Measurements from ENCODE around the gene UPF1.
A peak's percentile ranks its signal among the peaks of the same experiment; 100 is the strongest.

The UPF1 gene

DNA sequence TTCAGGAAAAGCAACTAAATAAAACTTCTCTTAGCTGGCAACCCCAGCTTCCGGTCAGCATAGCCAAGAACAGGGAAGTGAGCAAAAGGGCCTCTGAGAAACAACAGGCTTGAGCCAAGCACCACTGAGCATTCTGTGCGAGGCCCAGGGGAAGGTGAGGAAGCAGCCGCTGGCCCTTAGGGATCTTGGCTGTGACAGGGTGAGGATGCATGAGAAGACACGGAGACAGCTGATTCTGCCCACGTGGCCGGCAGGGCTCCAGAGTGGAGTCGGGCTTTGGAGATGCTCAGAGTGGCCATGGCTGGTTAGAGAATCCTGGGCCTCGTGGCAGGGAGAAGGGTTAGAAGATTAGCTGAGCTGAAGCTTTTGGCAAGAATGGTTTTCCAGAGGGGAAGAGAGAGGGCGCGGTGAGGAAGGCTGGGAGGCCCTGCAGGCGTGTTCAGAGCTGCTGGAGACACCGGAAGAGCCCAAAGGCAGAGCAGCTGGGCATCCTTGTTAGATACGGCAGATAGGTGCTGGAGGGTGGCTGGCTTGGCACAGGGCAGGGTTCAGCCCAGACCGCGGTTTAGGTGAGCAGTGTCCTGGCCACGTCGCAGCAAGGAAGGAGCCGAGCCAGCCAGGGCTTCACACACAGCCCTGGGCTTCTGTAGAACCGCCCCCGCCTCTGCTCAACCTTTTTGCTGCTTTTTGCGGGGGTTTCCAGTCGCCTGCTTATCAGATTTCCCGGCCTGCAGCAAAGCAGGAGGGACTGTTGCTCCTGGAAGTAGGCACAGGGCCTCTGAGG, 17.3 kb downstream of the UPF1 start:
- Histone ChIP-seq H3K4me1 (ENCODE audit: control insufficient read depth in 1 of 2, insufficient read depth in 2 of 2, low read length in 2 of 2) (peaks cover 24 to 45% of the 10 kb centered on the region in 2 donors), H3K4me3 (ENCODE audit: low read depth in 1 of 2, low read length in 2 of 2) (no peak overlapping the region), H3K9ac (ENCODE audit: low read depth in 1 of 2, low read length in 2 of 2) (no peak overlapping the region), H3K36me3 (ENCODE audit: control insufficient read depth in 1 of 2, insufficient read depth in 2 of 2, low read length in 2 of 2) (peaks cover 46 to 76% of the 10 kb centered on the region in 2 donors), H3K9me3 (ENCODE audit: control insufficient read depth in 1 of 2, low read length in 2 of 2) (no peaks in the 10 kb centered on the region), H3K27ac (ENCODE audit: low read depth, low read length) (peak overlapping the region; percentile 35), H3K27me3 (ENCODE audit: control insufficient read depth in 1 of 2, insufficient read depth in 2 of 2, low read length in 2 of 2) (no peaks in the 10 kb centered on the region)

DNA sequence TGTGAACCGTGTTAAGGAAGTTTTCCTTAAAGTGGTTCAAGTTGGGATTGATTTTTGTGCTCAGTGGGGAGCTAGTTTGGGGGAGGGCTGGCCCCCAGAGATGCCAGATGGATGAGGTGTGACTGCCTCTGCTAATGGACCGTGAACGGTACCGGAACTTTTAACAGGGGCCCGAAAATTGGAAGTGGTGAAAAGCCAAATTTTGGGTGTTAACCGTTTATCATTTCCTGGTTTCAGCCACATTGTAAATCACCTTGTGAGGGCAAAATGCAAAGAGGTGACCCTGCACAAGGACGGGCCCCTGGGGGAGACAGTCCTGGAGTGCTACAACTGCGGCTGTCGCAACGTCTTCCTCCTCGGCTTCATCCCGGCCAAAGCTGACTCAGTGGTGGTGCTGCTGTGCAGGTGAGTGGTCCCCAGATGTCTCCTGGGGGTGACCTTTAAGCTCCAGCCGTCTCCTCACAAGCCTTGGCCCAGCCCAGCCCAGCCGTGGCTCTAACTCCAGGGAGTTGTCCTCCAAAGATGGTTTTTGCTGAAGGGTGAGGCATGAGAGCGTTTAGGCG, 18.2 kb downstream of the UPF1 start:
- no peak overlapping the region for H3K4me3 ChIP-seq (ENCODE audit: low read depth in 1 of 2, low read length in 2 of 2)
- H3K4me1 ChIP-seq (ENCODE audit: control insufficient read depth in 1 of 2, insufficient read depth in 2 of 2, low read length in 2 of 2) = peaks cover 24 to 40% of the 10 kb centered on the region in 2 donors
- no peak overlapping the region for H3K27ac ChIP-seq (ENCODE audit: low read depth, low read length)
- no peak overlapping the region for H3K9ac ChIP-seq (ENCODE audit: low read depth in 1 of 2, low read length in 2 of 2)
- peaks cover 54 to 84% of the 10 kb centered on the region in 2 donors for H3K36me3 ChIP-seq (ENCODE audit: control insufficient read depth in 1 of 2, insufficient read depth in 2 of 2, low read length in 2 of 2)
- H3K9me3 ChIP-seq (ENCODE audit: control insufficient read depth in 1 of 2, low read length in 2 of 2) = no peaks in the 10 kb centered on the region
- H3K27me3 ChIP-seq (ENCODE audit: control insufficient read depth in 1 of 2, insufficient read depth in 2 of 2, low read length in 2 of 2) = no peaks in the 10 kb centered on the region

DNA sequence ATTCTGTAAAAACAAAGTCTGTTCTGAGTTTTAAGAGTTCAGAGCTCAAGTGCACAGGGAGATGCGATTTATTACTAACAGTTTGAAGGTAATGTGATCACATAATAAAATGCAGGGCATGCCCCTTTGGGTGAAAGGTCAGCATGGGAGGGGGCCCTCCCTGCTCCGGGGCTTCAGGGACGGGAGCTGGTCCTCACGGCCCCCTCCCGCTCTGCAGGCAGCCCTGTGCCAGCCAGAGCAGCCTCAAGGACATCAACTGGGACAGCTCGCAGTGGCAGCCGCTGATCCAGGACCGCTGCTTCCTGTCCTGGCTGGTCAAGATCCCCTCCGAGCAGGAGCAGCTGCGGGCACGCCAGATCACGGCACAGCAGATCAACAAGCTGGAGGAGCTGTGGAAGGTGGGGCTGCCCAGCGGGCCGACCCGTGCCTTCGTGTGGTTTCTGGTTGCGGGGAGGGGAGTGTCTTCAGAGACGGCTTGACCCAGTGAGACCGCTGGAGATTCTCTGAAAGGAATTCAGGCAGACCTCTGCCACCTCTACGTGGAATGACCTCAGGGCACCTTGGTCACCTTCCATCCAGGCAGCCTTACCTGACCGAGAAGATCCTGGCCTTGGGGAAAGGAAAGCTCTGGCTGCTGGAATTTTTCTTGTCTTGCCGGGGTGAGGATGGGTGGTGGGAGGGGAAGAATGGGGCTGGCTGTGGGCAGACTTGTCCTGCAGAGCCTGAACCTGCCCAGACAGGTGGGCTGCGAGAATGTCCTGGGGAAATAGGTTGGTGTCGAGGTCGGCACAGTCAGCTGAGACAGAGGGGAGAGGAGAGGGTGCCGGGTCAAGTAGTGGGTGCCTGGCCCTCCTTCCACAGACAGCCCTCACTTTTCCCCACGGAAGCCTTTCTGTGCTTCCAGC, 19.0 kb downstream of the UPF1 start:
- H3K9ac ChIP-seq (ENCODE audit: low read depth in 1 of 2, low read length in 2 of 2) = no peak overlapping the region
- no peak overlapping the region for H3K27ac ChIP-seq (ENCODE audit: low read depth, low read length)
- H3K36me3 ChIP-seq (ENCODE audit: control insufficient read depth in 1 of 2, insufficient read depth in 2 of 2, low read length in 2 of 2) = peaks cover 61 to 86% of the 10 kb centered on the region in 2 donors

DNA sequence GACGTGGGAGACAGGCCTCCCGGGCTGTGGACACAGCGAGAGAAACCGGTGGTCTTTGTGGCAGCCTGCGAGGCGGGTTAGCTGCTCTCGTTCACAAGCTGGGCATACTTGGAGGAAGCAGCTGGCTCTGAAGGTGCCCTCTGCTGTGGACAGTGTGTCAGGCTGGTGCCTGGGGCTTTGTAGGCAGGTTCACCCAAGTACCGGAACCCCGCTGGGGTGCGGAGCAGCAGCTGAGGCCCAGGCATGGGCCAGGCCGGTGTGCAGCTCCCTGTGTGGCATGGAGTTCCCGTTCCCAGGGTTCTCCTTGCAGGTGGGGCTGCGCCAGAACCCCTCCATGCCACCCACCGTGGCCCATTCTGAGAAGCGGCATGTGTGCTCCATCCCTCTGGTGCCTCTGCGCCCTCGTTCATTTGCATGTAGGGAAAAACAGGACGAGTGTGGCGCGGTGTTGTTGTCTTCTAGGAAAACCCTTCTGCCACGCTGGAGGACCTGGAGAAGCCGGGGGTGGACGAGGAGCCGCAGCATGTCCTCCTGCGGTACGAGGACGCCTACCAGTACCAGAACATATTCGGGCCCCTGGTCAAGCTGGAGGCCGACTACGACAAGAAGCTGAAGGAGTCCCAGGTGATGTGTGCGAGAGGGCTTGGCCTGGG, 20.0 kb downstream of the UPF1 start:
- no peak overlapping the region for H3K4me3 ChIP-seq (ENCODE audit: low read depth in 1 of 2, low read length in 2 of 2)
- H3K27ac ChIP-seq (ENCODE audit: low read depth, low read length) = no peak overlapping the region
- H3K9ac ChIP-seq (ENCODE audit: low read depth in 1 of 2, low read length in 2 of 2) = no peak overlapping the region
- H3K36me3 ChIP-seq (ENCODE audit: control insufficient read depth in 1 of 2, insufficient read depth in 2 of 2, low read length in 2 of 2) = peaks cover 71 to 90% of the 10 kb centered on the region in 2 donors
- peaks cover 24 to 36% of the 10 kb centered on the region in 2 donors for H3K4me1 ChIP-seq (ENCODE audit: control insufficient read depth in 1 of 2, insufficient read depth in 2 of 2, low read length in 2 of 2)
- no peaks in the 10 kb centered on the region for H3K27me3 ChIP-seq (ENCODE audit: control insufficient read depth in 1 of 2, insufficient read depth in 2 of 2, low read length in 2 of 2)
- no peaks in the 10 kb centered on the region for H3K9me3 ChIP-seq (ENCODE audit: control insufficient read depth in 1 of 2, low read length in 2 of 2)

More for the DNA sequence above, 19.0 kb downstream of the UPF1 start:
- no peak overlapping the region for H3K4me3 ChIP-seq (ENCODE audit: low read depth in 1 of 2, low read length in 2 of 2)
- H3K9me3 ChIP-seq (ENCODE audit: control insufficient read depth in 1 of 2, low read length in 2 of 2) = no peaks in the 10 kb centered on the region
- H3K27me3 ChIP-seq (ENCODE audit: control insufficient read depth in 1 of 2, insufficient read depth in 2 of 2, low read length in 2 of 2) = no peaks in the 10 kb centered on the region
- H3K4me1 ChIP-seq (ENCODE audit: control insufficient read depth in 1 of 2, insufficient read depth in 2 of 2, low read length in 2 of 2) = peaks cover 24 to 37% of the 10 kb centered on the region in 2 donors

DNA sequence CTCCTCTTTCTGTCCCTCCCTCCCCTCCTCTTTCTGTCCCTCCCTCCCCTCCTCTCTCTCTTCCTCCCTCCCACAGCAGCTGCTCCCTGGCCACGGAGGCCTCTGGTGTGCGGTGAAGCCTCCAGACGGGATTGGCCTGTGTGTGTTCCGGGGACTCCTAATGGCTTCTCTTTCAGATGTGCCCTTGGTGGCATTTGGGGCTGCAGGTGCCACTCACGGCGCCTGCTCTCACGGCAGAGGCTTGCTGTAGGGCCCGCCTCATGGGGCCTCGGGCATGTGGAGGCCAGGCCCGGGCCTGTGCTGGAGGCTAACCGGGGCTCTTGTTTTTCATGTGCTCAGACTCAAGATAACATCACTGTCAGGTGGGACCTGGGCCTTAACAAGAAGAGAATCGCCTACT, 20.9 kb downstream of the UPF1 start:
- Histone ChIP-seq H3K27ac (ENCODE audit: low read depth, low read length) (no peak overlapping the region), H3K9me3 (ENCODE audit: control insufficient read depth in 1 of 2, low read length in 2 of 2) (no peaks in the 10 kb centered on the region), H3K36me3 (ENCODE audit: control insufficient read depth in 1 of 2, insufficient read depth in 2 of 2, low read length in 2 of 2) (peaks cover 71 to 97% of the 10 kb centered on the region in 2 donors), H3K9ac (ENCODE audit: low read depth in 1 of 2, low read length in 2 of 2) (no peak overlapping the region), H3K27me3 (ENCODE audit: control insufficient read depth in 1 of 2, insufficient read depth in 2 of 2, low read length in 2 of 2) (no peaks in the 10 kb centered on the region), H3K4me3 (ENCODE audit: low read depth in 1 of 2, low read length in 2 of 2) (no peak overlapping the region), H3K4me1 (ENCODE audit: control insufficient read depth in 1 of 2, insufficient read depth in 2 of 2, low read length in 2 of 2) (peaks cover 16 to 28% of the 10 kb centered on the region in 2 donors)

DNA sequence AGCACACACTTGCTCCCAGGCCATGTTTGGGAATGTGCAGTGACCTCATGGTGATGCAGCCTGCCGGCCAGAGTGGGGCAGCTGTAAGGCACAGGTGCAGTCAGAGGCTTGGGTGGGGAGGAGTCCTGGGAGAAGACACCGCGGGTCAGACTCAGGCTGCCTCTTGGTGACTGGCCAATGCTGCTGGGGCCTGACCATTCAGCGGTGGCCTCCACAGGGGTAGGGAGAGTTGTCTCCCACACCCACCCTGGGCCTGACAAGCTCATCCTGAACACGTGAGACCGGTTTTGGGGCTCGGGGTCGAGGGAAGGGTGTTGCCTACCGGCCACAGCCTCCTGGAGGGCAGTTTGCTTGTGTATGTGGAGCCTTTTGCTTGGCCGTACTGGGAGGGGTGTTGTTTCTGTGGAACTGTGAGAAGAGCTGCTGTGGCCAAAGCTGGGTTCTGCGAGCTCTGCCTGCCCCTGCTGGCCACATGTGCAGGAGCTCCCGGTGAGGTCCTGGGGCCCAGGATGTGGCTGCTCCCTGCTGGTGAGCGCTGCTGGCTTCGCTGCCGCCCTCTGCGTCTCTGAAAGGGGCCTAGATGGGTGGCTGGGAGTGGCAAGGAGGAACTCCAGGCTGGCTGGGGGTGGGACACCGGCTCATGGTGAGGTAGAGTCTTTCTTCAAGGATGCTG, 22.1 kb downstream of the UPF1 start:
- Histone ChIP-seq H3K9me3 (ENCODE audit: control insufficient read depth in 1 of 2, low read length in 2 of 2) (no peaks in the 10 kb centered on the region), H3K27ac (ENCODE audit: low read depth, low read length) (no peak overlapping the region), H3K4me1 (ENCODE audit: control insufficient read depth in 1 of 2, insufficient read depth in 2 of 2, low read length in 2 of 2) (peaks cover 8 to 15% of the 10 kb centered on the region in 2 donors), H3K9ac (ENCODE audit: low read depth in 1 of 2, low read length in 2 of 2) (no peak overlapping the region), H3K4me3 (ENCODE audit: low read depth in 1 of 2, low read length in 2 of 2) (no peak overlapping the region), H3K27me3 (ENCODE audit: control insufficient read depth in 1 of 2, insufficient read depth in 2 of 2, low read length in 2 of 2) (no peaks in the 10 kb centered on the region), H3K36me3 (ENCODE audit: control insufficient read depth in 1 of 2, insufficient read depth in 2 of 2, low read length in 2 of 2) (peaks cover 74 to 97% of the 10 kb centered on the region in 2 donors)

DNA sequence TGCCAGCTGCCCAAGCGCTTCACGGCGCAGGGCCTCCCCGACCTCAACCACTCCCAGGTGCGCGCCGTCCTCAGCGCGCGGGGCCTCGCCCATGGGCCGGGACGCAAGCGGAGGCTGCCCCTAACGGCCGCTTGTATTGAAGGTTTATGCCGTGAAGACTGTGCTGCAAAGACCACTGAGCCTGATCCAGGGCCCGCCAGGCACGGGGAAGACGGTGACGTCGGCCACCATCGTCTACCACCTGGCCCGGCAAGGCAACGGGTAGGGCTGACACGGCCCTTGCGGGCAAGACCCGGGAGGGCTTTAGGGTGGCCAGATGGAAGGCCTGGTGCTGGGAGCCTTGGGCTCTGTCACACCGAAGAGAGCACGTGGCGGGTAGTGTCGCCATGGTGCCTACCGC, 23.2 kb downstream of the UPF1 start:
- H3K27ac ChIP-seq (ENCODE audit: low read depth, low read length) = no peak overlapping the region
- H3K36me3 ChIP-seq (ENCODE audit: control insufficient read depth in 1 of 2, insufficient read depth in 2 of 2, low read length in 2 of 2) = peaks cover 77 to 99% of the 10 kb centered on the region in 2 donors
- peaks cover 0 to 5% of the 10 kb centered on the region in 2 donors for H3K4me1 ChIP-seq (ENCODE audit: control insufficient read depth in 1 of 2, insufficient read depth in 2 of 2, low read length in 2 of 2)
- no peaks in the 10 kb centered on the region for H3K27me3 ChIP-seq (ENCODE audit: control insufficient read depth in 1 of 2, insufficient read depth in 2 of 2, low read length in 2 of 2)
- no peak overlapping the region for H3K9ac ChIP-seq (ENCODE audit: low read depth in 1 of 2, low read length in 2 of 2)
- no peak overlapping the region for H3K4me3 ChIP-seq (ENCODE audit: low read depth in 1 of 2, low read length in 2 of 2)
- H3K9me3 ChIP-seq (ENCODE audit: control insufficient read depth in 1 of 2, low read length in 2 of 2) = no peaks in the 10 kb centered on the region

DNA sequence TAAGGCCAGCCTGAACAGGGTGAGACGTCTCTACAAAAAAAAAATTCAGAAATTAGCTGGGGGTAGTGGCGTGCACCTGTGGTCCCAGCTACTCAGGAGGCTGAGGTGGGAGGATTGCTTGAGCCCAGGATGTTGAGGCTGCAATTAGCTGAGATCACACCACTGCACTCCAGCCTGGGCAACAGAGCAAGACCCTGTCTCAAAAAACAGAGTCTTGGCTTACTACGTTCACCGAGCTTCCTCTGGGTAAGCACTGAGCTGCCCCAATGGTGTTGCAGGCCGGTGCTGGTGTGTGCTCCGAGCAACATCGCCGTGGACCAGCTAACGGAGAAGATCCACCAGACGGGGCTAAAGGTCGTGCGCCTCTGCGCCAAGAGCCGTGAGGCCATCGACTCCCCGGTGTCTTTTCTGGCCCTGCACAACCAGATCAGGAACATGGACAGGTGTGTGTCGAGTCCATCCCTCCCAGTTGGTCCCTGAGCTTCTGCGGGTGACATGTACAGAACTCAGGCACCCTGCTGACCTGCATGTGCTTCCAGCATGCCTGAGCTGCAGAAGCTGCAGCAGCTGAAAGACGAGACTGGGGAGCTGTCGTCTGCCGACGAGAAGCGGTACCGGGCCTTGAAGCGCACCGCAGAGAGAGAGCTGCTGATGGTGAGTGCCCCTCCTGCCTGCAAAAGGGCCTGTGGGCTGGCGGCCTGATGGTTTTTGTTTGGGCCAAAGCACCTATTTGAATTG, 24.1 kb downstream of the UPF1 start:
- Histone ChIP-seq H3K36me3 (ENCODE audit: control insufficient read depth in 1 of 2, insufficient read depth in 2 of 2, low read length in 2 of 2) (peaks cover 80 to 99% of the 10 kb centered on the region in 2 donors), H3K9ac (ENCODE audit: low read depth in 1 of 2, low read length in 2 of 2) (no peak overlapping the region), H3K9me3 (ENCODE audit: control insufficient read depth in 1 of 2, low read length in 2 of 2) (no peaks in the 10 kb centered on the region), H3K4me1 (ENCODE audit: control insufficient read depth in 1 of 2, insufficient read depth in 2 of 2, low read length in 2 of 2) (no peaks in the 10 kb centered on the region), H3K4me3 (ENCODE audit: low read depth in 1 of 2, low read length in 2 of 2) (no peak overlapping the region), H3K27ac (ENCODE audit: low read depth, low read length) (no peak overlapping the region), H3K27me3 (ENCODE audit: control insufficient read depth in 1 of 2, insufficient read depth in 2 of 2, low read length in 2 of 2) (no peaks in the 10 kb centered on the region)

Measured in duodenal mucosa (tissue), 2 donors.